Trophoblast cell (in vitro differentiated cells and primary cell): ENCODE data around the gene GAPDHS.

Experiments
- DNase-seq, 2 donors: peaks; one replicate each; pipeline ENCODE4 v3.0.0-alpha.2; 2016
- H2AFZ ChIP-seq: 2 replicates; pipeline ENCODE4 v1.6.1; 2013; ENCODE audit warnings: low read length, moderate library complexity, mild to moderate bottlenecking; ENCODE audit not compliant: insufficient read depth, poor library complexity
- H2AK5ac ChIP-seq: 2 replicates; pipeline ENCODE4 v1.6.1; 2013; ENCODE audit warnings: mild to moderate bottlenecking, low read length
- H2BK120ac ChIP-seq: 2 replicates; pipeline ENCODE4 v1.6.1; 2013; ENCODE audit warnings: low read length, mild to moderate bottlenecking, moderate library complexity; ENCODE audit not compliant: insufficient read depth, poor library complexity
- H2BK12ac ChIP-seq: 2 replicates; pipeline ENCODE4 v1.6.1; 2013; ENCODE audit warnings: mild to moderate bottlenecking, low read length, moderate library complexity
- H2BK5ac ChIP-seq: 2 replicates; pipeline ENCODE4 v1.6.1; 2013; ENCODE audit warnings: low read length, low read depth, moderate library complexity, mild to moderate bottlenecking; ENCODE audit not compliant: poor library complexity
- H3K14ac ChIP-seq: 2 replicates; pipeline ENCODE4 v1.6.1; 2013; ENCODE audit warnings: mild to moderate bottlenecking, low read length
- H3K18ac ChIP-seq: 2 replicates; pipeline ENCODE4 v1.6.1; 2013; ENCODE audit warnings: mild to moderate bottlenecking, low read length
- H3K23ac ChIP-seq: 2 replicates; pipeline ENCODE4 v1.6.1; 2013; ENCODE audit warnings: low read length
- H3K27ac ChIP-seq: 2 replicates; pipeline ENCODE4 v1.5.1; 2013; ENCODE audit warnings: low read depth, mild to moderate bottlenecking, inconsistent platforms, low read length, moderate library complexity
- H3K27me3 ChIP-seq: 2 replicates; pipeline ENCODE4 v1.6.1; 2013; ENCODE audit warnings: inconsistent platforms, mild to moderate bottlenecking, low read length, moderate library complexity; ENCODE audit not compliant: insufficient read depth
- H3K36me3 ChIP-seq, 2 experiments: 1 replicate in 1 of 2; 2 replicates in 1 of 2; pipeline ENCODE4 v1.6.1; 2013; ENCODE audit warnings: low read length in 2 of 2, mild to moderate bottlenecking in 2 of 2, moderate library complexity in 1 of 2; ENCODE audit not compliant: insufficient read depth in 2 of 2, control insufficient read depth in 1 of 2
- H3K4ac ChIP-seq: 2 replicates; pipeline ENCODE4 v1.6.1; 2013; ENCODE audit warnings: low read depth, mild to moderate bottlenecking, low read length, moderate library complexity
- H3K4me1 ChIP-seq, 2 experiments: 1 replicate in 1 of 2; 2 replicates in 1 of 2; pipeline ENCODE4 v1.6.1; 2013; ENCODE audit warnings: low read length in 2 of 2, mild to moderate bottlenecking in 2 of 2, moderate library complexity in 1 of 2; ENCODE audit not compliant: insufficient read depth in 2 of 2, control insufficient read depth in 1 of 2
- H3K4me2 ChIP-seq: 2 replicates; pipeline ENCODE4 v1.6.1; 2013; ENCODE audit warnings: inconsistent platforms, mild to moderate bottlenecking, low read length, moderate library complexity
- H3K4me3 ChIP-seq: 2 replicates; pipeline ENCODE4 v1.5.1; 2013; ENCODE audit warnings: mild to moderate bottlenecking, low read depth, low read length, inconsistent platforms
- H3K79me1 ChIP-seq: one replicate; pipeline ENCODE4 v1.6.1; 2013; ENCODE audit warnings: low read length
- H3K79me2 ChIP-seq: 2 replicates; pipeline ENCODE4 v1.6.1; 2013; ENCODE audit warnings: low read length, mild to moderate bottlenecking; ENCODE audit not compliant: control insufficient read depth, insufficient read depth, poor library complexity
- H3K9ac ChIP-seq: 2 replicates; pipeline ENCODE4 v1.6.1; 2013; ENCODE audit warnings: mild to moderate bottlenecking, low read length
- H3K9me3 ChIP-seq: 2 replicates; pipeline ENCODE4 v1.6.1; 2013; ENCODE audit warnings: low read depth, mild to moderate bottlenecking, control low read depth, inconsistent platforms, low read length; ENCODE audit not compliant: insufficient read depth
- H4K12ac ChIP-seq: 2 replicates; pipeline ENCODE4 v1.6.1; 2013; ENCODE audit warnings: low read depth, mild to moderate bottlenecking, low read length, moderate library complexity
- H4K8ac ChIP-seq: 2 replicates; pipeline ENCODE4 v1.6.1; 2013; ENCODE audit warnings: low read depth, mild to moderate bottlenecking, low read length, moderate library complexity
- H4K91ac ChIP-seq: one replicate; pipeline ENCODE4 v1.6.1; 2013; ENCODE audit warnings: low read depth, mild to moderate bottlenecking, low read length, moderate library complexity
- WGBS: extraction: QIAGEN DNeasy Blood & Tissue Kit; methylation state at CpG from one replicate; pipeline ENCODE4 v1.1.7; 2013; ENCODE audit warnings: missing lambda C conversion rate; ENCODE audit not compliant: insufficient read length, insufficient coverage; ENCODE audit errors: extremely low coverage; 5-methylcytosine and 5-hydroxymethylcytosine counted together

GAPDHS gene

DNA sequence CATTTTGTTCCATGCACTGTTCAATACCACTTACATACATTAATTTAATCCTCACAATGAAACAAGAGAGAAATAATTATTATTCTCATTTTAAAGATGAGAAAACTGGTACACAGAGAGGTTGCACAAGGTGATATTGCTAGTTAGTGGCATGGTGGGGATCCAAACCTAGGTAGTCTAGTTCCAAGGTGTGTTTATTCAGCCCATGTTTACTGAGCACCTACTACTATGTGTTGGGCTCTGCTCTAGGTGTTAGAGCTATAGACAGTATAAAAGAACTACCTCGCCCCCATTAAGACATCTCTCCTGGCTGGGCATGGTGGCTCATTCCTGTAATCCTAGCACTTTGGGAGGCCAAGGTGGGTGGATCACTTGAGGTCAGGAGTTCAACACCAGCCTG, 49.5 kb downstream of the GAPDHS start:
- no peak overlapping the region for H3K18ac ChIP-seq

GRCh38 chr19:35585848-35586247, 52.6 kb downstream of the GAPDHS start, which contains the start of gene PMIS2:
Gene PMIS2, plus strand, starts transcription at chr19:35586173. Its CDS starts 87 bp downstream, at chr19:35586260.
- Histone ChIP-seq H2AFZ (no peak within 1 kb of the TSS), H3K18ac (no peak within 1 kb of the TSS), H3K4ac (no peak within 1 kb of the TSS), H3K9ac (peak within 1 kb of the TSS; percentile 43), H3K14ac (no peak within 1 kb of the TSS), H3K27ac (no peak within 1 kb of the TSS), H4K12ac (no peak within 1 kb of the TSS), H3K23ac (no peak within 1 kb of the TSS), H3K4me1 (no peaks in the 10 kb centered on the region), H2BK12ac (no peak within 1 kb of the TSS), H3K4me3 (no peak within 1 kb of the TSS), H2BK5ac (no peak within 1 kb of the TSS), H3K36me3 (no peaks in the 10 kb centered on the region), H3K9me3 (peaks cover 5% of the 10 kb centered on the region), H3K4me2 (no peak within 1 kb of the TSS), H3K27me3 (no peaks in the 10 kb centered on the region), H4K91ac (no peak within 1 kb of the TSS), H3K79me1 (no peaks in the 10 kb centered on the region), H4K8ac (no peak within 1 kb of the TSS), H2BK120ac (no peak within 1 kb of the TSS), H2AK5ac (no peak within 1 kb of the TSS), H3K79me2 (no peaks in the 10 kb centered on the region)
- no peak for DNase-seq
- WGBS = no CpG with 5 or more reads among the region's 16 CpGs

More for the DNA sequence above, 49.5 kb downstream of the GAPDHS start:
- Histone ChIP-seq H3K14ac (no peak overlapping the region), H2BK5ac (no peak overlapping the region), H3K23ac (no peak overlapping the region), H3K27ac (no peak overlapping the region), H3K4me2 (no peak overlapping the region), H4K8ac (no peak overlapping the region), H3K36me3 (no peaks in the 10 kb centered on the region), H2BK12ac (no peak overlapping the region), H4K91ac (no peak overlapping the region), H3K9me3 (peaks cover 5% of the 10 kb centered on the region), H3K27me3 (no peaks in the 10 kb centered on the region), H2AFZ (no peak overlapping the region), H3K9ac (no peak overlapping the region), H3K79me2 (no peaks in the 10 kb centered on the region), H2BK120ac (no peak overlapping the region), H3K4me3 (no peak overlapping the region), H3K79me1 (no peaks in the 10 kb centered on the region), H2AK5ac (no peak overlapping the region), H4K12ac (no peak overlapping the region), H3K4me1 (no peaks in the 10 kb centered on the region), H3K4ac (no peak overlapping the region)
- WGBS = no CpG with 5 or more reads among the region's 1 CpG
- no peak for DNase-seq

DNA sequence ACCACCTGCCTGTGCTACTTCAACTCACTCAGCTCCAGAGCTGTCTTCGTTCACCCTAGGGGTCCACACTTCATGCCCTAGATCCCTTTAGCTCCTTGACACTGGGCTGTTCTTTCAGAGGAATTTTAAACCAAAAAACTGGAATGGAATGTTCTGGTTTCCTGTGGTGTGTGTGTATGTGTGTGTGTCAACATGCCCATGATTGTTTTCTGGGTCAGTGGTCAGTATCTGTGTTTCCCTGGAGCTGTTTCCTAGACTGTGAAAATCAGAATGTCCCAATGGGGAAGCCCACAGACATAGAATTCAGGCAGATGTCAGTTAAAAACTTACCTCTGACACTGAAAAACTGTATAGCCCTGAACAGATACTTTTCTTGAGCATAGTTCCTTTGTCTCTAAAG, 54.1 kb downstream of the GAPDHS start:
- no peak overlapping the region for H3K27ac ChIP-seq
- no peak overlapping the region for H2AK5ac ChIP-seq
- H3K4me1 ChIP-seq = no peaks in the 10 kb centered on the region
- no peak overlapping the region for H3K9ac ChIP-seq
- H4K91ac ChIP-seq = no peak overlapping the region
- H3K27me3 ChIP-seq = no peaks in the 10 kb centered on the region
- no peak overlapping the region for H3K4ac ChIP-seq
- H3K18ac ChIP-seq = no peak overlapping the region
- no peak overlapping the region for H4K8ac ChIP-seq
- H3K4me3 ChIP-seq = no peak overlapping the region
- no peak overlapping the region for H2BK5ac ChIP-seq
- H3K14ac ChIP-seq = no peak overlapping the region
- no peak overlapping the region for H3K4me2 ChIP-seq
- no peak for DNase-seq
- H2AFZ ChIP-seq = no peak overlapping the region
- H2BK120ac ChIP-seq = no peak overlapping the region
- no peaks in the 10 kb centered on the region for H3K79me1 ChIP-seq
- no peak overlapping the region for H2BK12ac ChIP-seq
- no peaks in the 10 kb centered on the region for H3K79me2 ChIP-seq
- no peak overlapping the region for H3K23ac ChIP-seq
- H4K12ac ChIP-seq = no peak overlapping the region
- H3K9me3 ChIP-seq = peaks cover 5% of the 10 kb centered on the region
- no CpG with 5 or more reads among the region's 1 CpG for WGBS
- no peaks in the 10 kb centered on the region for H3K36me3 ChIP-seq

DNA sequence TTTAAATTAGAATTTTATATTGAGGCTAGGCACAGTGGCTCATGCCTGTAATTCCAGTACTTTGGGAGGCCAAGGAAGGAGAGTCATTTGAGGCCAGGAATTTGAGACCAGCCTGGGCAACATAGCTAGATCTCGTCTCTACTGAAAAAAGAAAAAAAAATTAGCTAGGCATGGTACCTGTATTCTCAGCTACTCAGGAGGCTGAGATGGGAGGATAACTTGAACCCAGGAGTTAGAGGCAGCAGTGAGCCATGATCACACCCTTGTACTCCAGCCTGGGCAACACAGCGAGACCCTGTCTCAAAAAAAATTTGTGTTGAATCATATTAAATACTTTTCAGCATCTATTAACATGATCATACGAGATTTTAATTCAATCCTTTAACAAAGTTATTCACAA, 57.6 kb downstream of the GAPDHS start:
- no peak overlapping the region for H4K8ac ChIP-seq
- H3K23ac ChIP-seq = no peak overlapping the region
- H3K4me1 ChIP-seq = no peaks in the 10 kb centered on the region
- H3K36me3 ChIP-seq = no peaks in the 10 kb centered on the region
- no peak overlapping the region for H3K4me3 ChIP-seq
- no peak overlapping the region for H2AFZ ChIP-seq
- no peak overlapping the region for H3K27ac ChIP-seq
- no peak overlapping the region for H4K12ac ChIP-seq
- no peaks in the 10 kb centered on the region for H3K79me1 ChIP-seq
- no peak overlapping the region for H4K91ac ChIP-seq
- H2BK12ac ChIP-seq = no peak overlapping the region
- H3K9ac ChIP-seq = no peak overlapping the region
- no peaks in the 10 kb centered on the region for H3K79me2 ChIP-seq
- H3K18ac ChIP-seq = no peak overlapping the region
- H3K14ac ChIP-seq = no peak overlapping the region
- H3K4ac ChIP-seq = no peak overlapping the region
- H3K9me3 ChIP-seq = peaks cover 4% of the 10 kb centered on the region
- WGBS = no CpG with 5 or more reads among the region's 3 CpGs
- no peak for DNase-seq
- H3K27me3 ChIP-seq = no peaks in the 10 kb centered on the region
- H2AK5ac ChIP-seq = no peak overlapping the region
- no peak overlapping the region for H2BK120ac ChIP-seq
- no peak overlapping the region for H3K4me2 ChIP-seq
- H2BK5ac ChIP-seq = no peak overlapping the region
